ENCODE measurements around the gene TARS3. TPM values are rescaled to one million over a fixed set of nuclear protein-coding genes. Genes with fewer than 3 reads are reported as not detected.
"Not testable (repeated sequence)": the region's sequence is repeated elsewhere in the genome, so short reads cannot be mapped to it uniquely, and the experiment has no call there.

TARS3 gene
- total RNA-seq (2022) = 3.8 and 4.1 TPM in 2 replicates
- Bru-seq, nascent RNA = percentile 48 among the genes with signal in this experiment
- percentile 41 among the genes with signal in this experiment for BruChase-seq, experiment 1, labeled RNA remaining after a 6-hour chase
- percentile 39 among the genes with signal in this experiment for BruChase-seq, experiment 2, labeled RNA remaining after a 2-hour chase
- long read RNA-seq, transcript TARSL2-201 (19 exons, 3,610 nt) = major isoform, 5 of 7 reads
- long read RNA-seq, partial matches to known transcripts = 0 of 7 reads
- long read RNA-seq, other reads (novel, unspliced or antisense) = 2 of 7 reads

DNA sequence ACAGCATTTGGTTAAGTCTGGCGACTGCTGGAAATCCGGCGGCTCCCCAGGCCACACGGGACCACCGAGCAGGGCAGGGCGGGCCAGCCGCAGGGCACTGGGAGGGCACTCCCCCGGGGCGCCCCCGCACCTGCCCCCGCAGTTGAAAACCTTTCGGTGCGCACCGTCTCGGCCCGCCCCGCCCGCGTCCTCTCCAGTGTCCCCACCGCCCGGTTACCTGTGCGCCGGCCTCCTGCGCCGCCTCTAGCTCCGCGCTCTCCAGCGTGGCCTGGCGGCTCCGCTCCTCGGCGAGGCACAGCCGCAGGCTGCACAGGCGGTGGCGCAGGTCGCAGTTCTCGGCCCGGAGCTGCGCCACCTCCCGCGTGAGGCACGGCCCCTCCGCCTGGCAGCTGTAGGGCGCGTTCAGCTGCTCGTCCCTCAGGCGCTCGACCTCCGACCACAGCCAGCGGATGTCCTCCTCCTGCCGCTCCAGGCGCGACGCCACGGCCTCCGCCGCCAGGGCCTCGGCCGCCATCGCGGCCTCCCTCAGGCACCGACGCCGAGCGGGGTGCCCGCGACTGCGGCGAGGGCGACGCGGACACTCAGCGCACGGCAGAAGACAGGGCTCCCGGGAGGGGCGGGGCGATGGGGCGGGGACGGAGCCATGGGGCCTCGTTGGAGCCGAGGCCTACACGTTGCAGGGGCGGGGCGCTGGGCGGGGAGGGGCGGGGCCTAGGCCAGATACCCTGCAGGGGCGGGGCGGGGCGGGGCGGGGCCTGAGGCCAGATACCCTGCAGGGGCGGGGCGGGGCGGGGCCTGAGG lies at the start of gene TARS3:
TSS of gene TARS3 (minus strand) at position 600 of the 801 bp plus-strand sequence. CDS start at position 514, 86 bp downstream.
- no peaks in the 10 kb centered on the region for H3K9me3 Mint-ChIP-seq (ENCODE audit: low read depth, unreplicated experiment)
- peaks cover 10% of the 10 kb centered on the region for H3K36me3 Mint-ChIP-seq (ENCODE audit: insufficient read depth, unreplicated experiment)
- intact Hi-C loops (cut with micrococcal nuclease; ENCODE audit: unreplicated experiment) = loop anchor here (5.0 kb wide), 1 partner anchor 72 kb away; the partner anchor contains the start of gene TM2D3
- no peaks in the 10 kb centered on the region for H3K4me1 Mint-ChIP-seq (ENCODE audit: low read depth, unreplicated experiment)
- CTCF ChIA-PET = interaction anchor here (0.7 to 1.4 kb wide), 2 partner anchors 84 to 430 kb away, joined by 3 to 6 read pairs; no protein-coding TSS in a partner anchor
- no peak within 1 kb of the TSS for H3K27ac Mint-ChIP-seq (ENCODE audit: unreplicated experiment)
- peak; percentile 91 for DNase-seq
- TF ChIP-seq, protein P1, sequence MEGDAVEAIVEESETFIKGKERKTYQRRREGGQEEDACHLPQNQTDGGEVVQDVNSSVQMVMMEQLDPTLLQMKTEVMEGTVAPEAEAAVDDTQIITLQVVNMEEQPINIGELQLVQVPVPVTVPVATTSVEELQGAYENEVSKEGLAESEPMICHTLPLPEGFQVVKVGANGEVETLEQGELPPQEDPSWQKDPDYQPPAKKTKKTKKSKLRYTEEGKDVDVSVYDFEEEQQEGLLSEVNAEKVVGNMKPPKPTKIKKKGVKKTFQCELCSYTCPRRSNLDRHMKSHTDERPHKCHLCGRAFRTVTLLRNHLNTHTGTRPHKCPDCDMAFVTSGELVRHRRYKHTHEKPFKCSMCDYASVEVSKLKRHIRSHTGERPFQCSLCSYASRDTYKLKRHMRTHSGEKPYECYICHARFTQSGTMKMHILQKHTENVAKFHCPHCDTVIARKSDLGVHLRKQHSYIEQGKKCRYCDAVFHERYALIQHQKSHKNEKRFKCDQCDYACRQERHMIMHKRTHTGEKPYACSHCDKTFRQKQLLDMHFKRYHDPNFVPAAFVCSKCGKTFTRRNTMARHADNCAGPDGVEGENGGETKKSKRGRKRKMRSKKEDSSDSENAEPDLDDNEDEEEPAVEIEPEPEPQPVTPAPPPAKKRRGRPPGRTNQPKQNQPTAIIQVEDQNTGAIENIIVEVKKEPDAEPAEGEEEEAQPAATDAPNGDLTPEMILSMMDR (IDR thresholded peaks at IDR 0.05; ENCODE audit: unreplicated experiment) = no peak
- H3K4me3 Mint-ChIP-seq (ENCODE audit: low read depth, unreplicated experiment) = peak within 1 kb of the TSS; percentile 73
- BruUV-seq (replicated peaks) = no TSS peak
- H3K27me3 Mint-ChIP-seq (ENCODE audit: unreplicated experiment) = peaks cover 15% of the 10 kb centered on the region

DNA sequence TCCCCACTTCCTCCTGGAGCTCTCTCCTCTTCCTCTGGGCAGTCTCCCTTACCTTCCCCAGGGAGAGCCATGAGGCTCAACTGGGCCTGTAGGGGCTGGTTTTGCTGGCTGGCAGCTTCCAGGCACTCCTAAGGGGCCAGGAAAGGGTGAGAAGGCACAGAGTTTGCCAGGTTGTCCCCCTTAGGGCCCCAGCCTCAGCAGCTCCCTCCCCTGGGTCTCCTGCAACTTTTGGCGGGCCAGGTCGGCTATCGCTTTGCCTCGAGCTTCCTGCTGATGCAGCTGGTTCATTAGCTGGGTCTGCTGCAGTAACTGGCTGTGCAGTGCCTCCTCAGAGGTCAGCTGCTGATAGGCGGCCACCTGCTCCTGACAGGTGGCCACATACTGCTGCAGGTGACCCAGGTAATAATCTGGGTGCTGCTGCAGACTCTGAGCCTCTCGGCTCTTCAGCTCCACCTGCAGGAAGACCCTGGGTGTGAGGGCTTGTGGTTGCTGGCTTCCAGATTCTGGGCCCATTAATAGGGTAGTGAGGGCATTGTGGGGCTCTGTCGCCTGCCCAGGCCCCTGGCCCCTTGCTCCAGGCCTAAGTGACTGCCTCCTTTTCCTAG lies 49.3 kb upstream of the TARS3 start:
- intact Hi-C loops (cut with micrococcal nuclease; ENCODE audit: unreplicated experiment) = no loop called here
- no peak overlapping the region for H3K4me3 Mint-ChIP-seq (ENCODE audit: low read depth, unreplicated experiment)
- no peaks in the 10 kb centered on the region for H3K4me1 Mint-ChIP-seq (ENCODE audit: low read depth, unreplicated experiment)
- no peaks in the 10 kb centered on the region for H3K36me3 Mint-ChIP-seq (ENCODE audit: insufficient read depth, unreplicated experiment)
- no peak overlapping the region for H3K27ac Mint-ChIP-seq (ENCODE audit: unreplicated experiment)
- CTCF ChIA-PET = no interaction called here
- DNase-seq = peak; percentile 62
- peaks cover 82% of the 10 kb centered on the region for H3K27me3 Mint-ChIP-seq (ENCODE audit: unreplicated experiment)
- no peaks in the 10 kb centered on the region for H3K9me3 Mint-ChIP-seq (ENCODE audit: low read depth, unreplicated experiment)
- TF ChIP-seq, protein P1 (IDR thresholded peaks at IDR 0.05; ENCODE audit: unreplicated experiment) = peak; percentile 28
- no TSS peak for BruUV-seq (replicated peaks)

DNA sequence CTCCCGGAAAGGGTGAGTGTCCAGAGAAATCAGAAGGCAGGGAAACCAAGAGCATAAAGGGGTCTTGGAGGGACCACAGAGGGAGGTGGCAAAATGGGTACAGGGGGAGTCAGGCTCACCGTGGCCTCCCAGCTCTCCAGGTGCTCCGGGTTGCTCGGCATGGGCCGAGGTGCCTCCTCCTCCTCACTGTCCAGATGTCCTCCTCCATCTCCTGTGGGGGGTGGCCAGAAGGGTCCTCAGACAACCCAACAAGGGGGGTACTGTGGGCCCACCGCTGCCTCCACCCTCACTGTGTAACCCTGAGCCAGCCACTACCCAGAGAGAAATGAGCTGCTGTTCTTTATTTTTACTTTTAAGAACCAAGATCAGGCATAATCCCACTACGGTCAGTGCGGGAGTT lies 48.6 kb upstream of the TARS3 start:
- no TSS peak for BruUV-seq (replicated peaks)
- intact Hi-C loops (cut with micrococcal nuclease; ENCODE audit: unreplicated experiment) = no loop called here
- CTCF ChIA-PET = no interaction called here
- Mint-ChIP-seq H3K4me3 (ENCODE audit: low read depth, unreplicated experiment) (no peak overlapping the region), H3K4me1 (ENCODE audit: low read depth, unreplicated experiment) (no peaks in the 10 kb centered on the region), H3K27ac (ENCODE audit: unreplicated experiment) (no peak overlapping the region), H3K9me3 (ENCODE audit: low read depth, unreplicated experiment) (no peaks in the 10 kb centered on the region), H3K36me3 (ENCODE audit: insufficient read depth, unreplicated experiment) (no peaks in the 10 kb centered on the region), H3K27me3 (ENCODE audit: unreplicated experiment) (peaks cover 76% of the 10 kb centered on the region)
- TF ChIP-seq, protein P1 (IDR thresholded peaks at IDR 0.05; ENCODE audit: unreplicated experiment) = no peak
- no peak for DNase-seq

DNA sequence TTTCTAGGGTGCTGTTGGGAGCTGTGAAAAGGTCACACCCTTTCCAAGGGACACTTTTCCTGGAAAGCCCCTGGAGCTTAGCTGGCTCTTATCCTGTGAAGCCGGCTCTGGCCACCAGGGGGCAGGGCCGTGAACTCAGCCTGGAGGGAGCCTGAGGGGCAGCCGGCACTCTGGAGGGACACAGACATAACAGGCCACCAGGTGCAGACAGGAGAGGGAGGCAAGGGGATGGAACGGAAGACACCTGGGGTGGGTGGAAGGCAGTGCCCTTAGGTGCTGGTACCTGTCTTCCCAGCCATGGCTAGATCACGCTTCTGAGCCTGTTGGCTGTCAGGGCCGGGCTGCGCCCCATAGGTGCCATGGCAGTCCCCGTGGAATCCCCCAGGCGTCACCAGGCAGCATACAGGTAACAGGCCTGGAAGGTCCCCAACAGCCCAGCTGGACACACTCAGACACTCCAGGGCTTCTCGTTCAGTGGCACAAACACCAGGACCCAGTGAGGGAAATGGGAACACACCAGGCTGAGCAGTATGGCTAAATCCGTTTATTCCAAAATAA lies 42.9 kb upstream of the TARS3 start:
- H3K27ac Mint-ChIP-seq (ENCODE audit: unreplicated experiment); H3K4me1 Mint-ChIP-seq (ENCODE audit: low read depth, unreplicated experiment); BruUV-seq (replicated peaks); H3K36me3 Mint-ChIP-seq (ENCODE audit: insufficient read depth, unreplicated experiment); DNase-seq; H3K9me3 Mint-ChIP-seq (ENCODE audit: low read depth, unreplicated experiment); CTCF ChIA-PET; H3K4me3 Mint-ChIP-seq (ENCODE audit: low read depth, unreplicated experiment); intact Hi-C loops (cut with micrococcal nuclease; ENCODE audit: unreplicated experiment): not testable (repeated sequence)
- H3K27me3 Mint-ChIP-seq (ENCODE audit: unreplicated experiment) = peaks cover 31% of the 10 kb centered on the region

All from Calu3 (cell line).